DMS53 treated with DMSO at 0.1 percent for 48 hours (cell line): ENCODE measurements around the gene ALPK1.
"Not testable (repeated sequence)": the region's sequence is repeated elsewhere in the genome, so short reads cannot be mapped to it uniquely, and the experiment has no call there.

ENCODE experiments used
- DNase-seq: peaks from one replicate; lab custom pipeline; 2025; ENCODE audit not compliant: unreplicated experiment; lab: John Stamatoyannopoulos, UW

ALPK1 gene

GRCh38 chr4:112377594-112378242, 80.5 kb downstream of the ALPK1 start:
- no peak for DNase-seq

DNA sequence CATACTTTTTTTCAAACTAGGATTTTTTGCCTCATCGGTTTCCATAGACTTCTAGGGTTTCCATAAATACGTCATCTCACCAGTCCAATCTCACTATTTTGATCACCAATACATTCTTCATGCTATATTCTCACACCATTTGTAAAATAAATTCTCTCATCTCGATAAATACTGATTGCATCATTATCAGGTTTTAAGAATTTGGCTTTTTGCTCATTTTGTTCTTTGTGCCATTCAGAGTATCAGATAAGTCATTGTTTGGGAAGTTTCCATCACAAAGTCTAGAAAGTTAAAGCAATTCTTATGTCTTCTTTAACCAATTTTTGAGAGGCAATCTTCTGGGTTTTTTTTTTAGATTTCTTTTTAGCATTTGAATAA, 81.1 kb downstream of the ALPK1 start:
- DNase-seq, result no peak

DNA sequence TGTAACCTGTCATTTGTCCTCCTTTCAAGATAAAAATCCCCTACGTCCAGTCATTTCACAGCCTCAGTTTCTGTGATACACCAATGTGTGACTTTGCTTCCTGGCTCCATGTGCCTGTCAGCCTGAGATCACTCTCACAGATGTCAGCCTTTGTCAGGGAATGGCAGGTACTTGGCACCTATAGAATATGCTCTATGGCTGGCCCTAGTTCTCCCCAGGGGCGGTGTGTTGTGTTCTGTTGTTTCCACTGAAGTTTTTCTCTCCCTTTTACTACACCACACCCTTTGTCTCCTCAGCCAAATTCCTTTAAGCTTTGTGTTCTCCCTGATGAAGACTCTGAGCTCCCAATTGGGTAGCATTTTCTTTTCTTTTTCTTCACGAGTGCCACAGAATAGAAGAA, 81.7 kb downstream of the ALPK1 start:
- DNase-seq, result no peak

DNA sequence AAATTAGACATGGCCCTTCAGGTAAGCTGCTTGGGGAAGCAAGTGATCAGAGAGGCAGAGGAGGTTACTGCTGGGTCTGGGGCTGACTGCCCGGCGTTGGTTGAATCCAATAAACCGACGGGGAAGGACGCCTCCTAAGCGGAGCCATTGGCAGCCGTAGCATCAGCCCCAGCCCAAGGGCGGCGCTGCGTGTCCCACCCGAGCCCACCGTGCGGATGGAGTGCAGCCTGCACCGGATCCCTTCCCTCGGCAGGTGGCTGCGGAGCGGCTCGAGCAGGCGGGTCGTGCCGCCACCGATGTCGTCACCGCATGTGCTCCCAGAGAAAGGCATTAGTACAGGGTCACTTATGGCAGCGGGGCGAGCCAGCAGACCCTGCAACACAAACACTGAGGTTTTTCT, 82.1 kb downstream of the ALPK1 start:
- DNase-seq, result no peak

GRCh38 chr4:112381996-112382692, 85.0 kb downstream of the ALPK1 start:
- DNase-seq, result peak; percentile 67

DNA sequence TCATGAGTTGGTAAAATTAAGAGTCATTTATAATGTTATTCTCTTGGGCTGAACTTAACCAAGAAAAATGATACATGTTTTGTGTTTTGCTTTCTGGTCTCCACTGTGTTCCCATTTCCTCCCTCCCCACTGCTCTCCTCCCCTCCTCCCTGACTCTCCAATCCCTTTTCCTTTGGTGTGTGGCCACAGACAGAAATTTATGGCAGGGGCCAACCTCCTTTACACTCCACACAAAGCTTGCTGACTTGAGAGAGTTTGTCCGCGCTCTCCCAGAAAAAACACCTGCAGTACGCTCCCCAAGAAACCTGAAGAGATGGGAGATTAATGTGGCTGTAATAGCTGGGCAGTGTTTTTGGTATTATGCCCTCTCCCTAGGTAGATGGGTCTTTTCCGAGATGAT, 88.9 kb downstream of the ALPK1 start:
- no peak for DNase-seq

DNA sequence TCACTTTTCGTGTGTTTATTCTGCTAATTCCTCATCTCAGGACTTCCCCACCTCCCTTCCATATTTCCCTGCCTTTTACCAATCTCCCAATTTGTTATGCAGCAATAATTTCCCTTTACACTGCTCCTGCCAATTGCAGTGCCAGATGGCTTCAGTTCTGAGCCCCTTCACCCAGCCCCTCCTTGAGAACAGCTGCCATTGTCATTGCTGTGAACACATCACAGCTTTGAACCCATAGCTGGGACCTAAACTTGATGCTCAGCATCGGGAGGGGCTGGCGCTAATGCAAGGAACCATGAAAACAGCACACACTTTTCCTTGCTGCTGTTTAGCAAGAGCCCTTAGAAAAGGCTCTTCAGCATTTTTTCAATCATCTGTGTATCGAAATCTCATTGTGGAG, 104.9 kb downstream of the ALPK1 start:
- no peak for DNase-seq

- no peak for DNase-seq
Observed at GRCh38 chr4:112403101-112403945, 106.2 kb downstream of the ALPK1 start.

DNA sequence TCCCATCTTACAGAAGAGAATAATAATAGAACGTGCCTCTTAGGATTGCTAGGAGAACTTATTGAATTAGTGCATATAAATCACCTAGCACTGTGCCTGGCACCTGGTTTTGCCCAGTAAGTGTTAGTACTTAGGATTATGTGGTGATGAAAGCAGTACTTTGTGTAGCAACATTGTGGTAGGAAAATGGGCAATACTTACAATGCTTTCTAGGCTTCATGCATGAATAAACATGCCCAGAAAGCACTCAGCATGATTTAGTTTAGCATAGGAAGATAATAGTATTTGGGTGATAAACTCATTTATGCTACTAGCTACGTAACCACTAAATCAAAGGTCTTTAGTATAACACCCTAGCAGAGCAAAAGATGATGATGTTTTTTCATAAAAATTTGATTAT, 113.2 kb downstream of the ALPK1 start:
- DNase-seq, result no peak

GRCh38 chr4:112410804-112411203, 113.6 kb downstream of the ALPK1 start:
- DNase-seq, result no peak

GRCh38 chr4:112411781-112412550, 114.8 kb downstream of the ALPK1 start:
- no peak for DNase-seq

- DNase-seq, result no peak
Observed at GRCh38 chr4:112416464-112416863, 119.3 kb downstream of the ALPK1 start.

GRCh38 chr4:112418092-112418491, 120.9 kb downstream of the ALPK1 start:
- DNase-seq, result no peak

GRCh38 chr4:112421911-112422310, 124.7 kb downstream of the ALPK1 start:
- no peak for DNase-seq

DNA sequence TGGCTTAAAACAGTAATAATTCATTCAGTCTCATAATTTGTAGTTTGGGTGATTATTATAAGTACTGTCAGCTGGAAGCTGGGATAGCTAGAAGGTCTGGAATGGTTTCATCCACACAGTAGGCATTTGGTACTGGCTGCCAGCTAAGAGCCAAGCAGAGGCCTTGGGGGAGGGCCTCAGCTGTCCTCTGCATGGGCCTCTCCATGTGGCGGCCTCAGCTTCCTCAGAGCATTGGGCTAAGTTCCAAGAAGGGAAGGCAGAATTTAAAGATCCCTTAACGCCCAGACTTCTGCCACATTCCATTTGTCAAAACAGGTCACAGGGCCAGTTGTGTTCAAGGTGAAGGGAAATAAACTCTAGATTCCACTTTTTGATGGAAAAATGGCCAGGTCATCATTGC, 125.5 kb downstream of the ALPK1 start:
- no peak for DNase-seq

DNA sequence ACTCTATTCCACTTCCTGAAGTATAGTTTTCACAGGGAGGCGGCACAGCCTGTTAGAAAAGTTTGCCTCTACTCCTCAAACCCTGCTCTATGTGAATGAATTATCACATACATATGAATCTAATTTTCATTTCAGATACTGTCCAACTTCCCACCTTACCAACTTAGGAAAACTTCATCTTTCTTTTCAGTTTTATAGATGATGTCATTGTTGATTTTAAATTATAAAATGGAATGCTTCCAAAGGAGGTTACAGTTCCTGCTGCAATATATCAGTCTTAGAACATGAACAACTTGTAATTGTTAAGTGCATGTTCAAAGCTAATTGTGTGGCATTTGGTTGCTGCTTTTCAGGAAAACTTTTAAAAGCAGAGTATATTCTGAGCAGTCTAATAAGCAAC, 126.4 kb downstream of the ALPK1 start:
- DNase-seq, result no peak

DNA sequence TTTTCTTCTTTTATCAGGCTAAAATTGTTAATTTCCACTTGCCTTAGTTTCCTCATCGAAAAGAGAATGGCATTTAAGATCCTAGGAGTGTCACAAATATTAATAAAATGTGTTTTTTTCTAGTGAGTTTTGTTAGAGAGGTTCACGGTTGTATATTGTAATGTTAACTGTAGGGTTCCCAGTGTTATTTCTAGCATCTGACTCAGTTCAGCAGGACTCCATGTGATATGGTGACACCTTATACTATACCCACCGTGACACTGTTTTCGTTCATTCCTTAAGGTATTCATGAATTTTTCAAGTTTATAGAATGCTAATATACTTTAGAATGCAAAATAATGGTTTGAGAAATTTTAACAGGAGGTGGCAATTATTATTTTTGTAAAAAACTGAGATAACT, 128.7 kb downstream of the ALPK1 start:
- DNase-seq, result no peak

- no peak for DNase-seq
Observed at GRCh38 chr4:112426416-112426815, 129.2 kb downstream of the ALPK1 start.

DNA sequence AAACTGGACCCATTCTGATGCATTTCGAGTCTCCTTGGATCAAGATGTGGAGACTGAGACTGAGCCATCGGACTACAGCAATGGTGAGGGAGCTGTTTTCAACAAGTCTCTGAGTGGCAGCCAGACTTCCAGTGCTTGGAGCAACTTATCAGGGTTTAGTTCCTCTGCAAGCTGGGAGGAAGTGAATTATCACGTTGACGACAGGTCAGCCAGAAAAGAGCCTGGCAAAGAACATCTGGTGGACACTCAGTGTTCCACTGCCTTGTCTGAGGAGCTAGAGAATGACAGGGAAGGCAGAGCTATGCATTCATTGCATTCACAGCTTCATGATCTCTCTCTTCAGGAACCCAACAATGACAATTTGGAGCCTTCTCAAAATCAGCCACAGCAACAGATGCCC, 134.0 kb downstream of the ALPK1 start:
- no peak for DNase-seq

DNA sequence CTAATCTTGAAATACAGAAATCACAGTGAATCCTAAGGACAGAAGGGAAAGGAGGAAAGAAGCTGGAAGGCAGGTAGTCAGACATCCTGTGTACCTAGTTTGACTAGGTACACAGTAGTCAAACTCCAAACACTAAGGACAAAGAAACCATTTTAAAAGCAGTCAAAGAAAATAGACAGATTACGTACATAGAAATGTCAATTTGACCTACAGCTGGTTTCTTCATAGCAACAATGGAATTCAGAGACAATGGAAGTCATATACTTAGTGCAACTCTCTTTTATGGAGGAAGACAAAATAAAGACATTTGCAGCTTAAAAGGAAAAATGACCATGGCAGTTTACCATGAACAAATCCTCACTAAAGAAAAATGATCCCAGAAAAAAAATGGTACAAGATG, 139.8 kb downstream of the ALPK1 start:
- DNase-seq, result no peak

DNA sequence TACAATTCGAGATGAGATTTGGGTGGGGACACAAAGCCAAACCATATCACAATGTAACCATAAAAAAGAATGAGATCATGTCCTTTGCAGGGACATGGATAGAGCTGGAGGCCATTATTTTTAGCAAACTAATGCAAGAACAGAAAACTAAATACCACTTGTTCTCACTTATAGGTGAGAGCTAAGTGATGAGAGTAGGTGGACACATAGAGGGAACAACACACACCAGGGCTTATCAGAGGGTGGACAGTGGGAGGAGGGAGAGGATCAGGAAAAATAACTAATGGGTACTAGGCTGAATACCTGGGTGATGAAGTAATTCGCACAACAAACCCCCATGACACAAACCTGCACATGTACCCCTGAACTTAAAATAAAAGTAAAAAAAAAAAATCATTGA, 145.1 kb downstream of the ALPK1 start:
- not testable (repeated sequence) for DNase-seq
